ENCODE measurements around the gene HOXA3. TPM values are rescaled to one million over a fixed set of nuclear protein-coding genes. Genes with fewer than 3 reads are reported as not detected.

The HOXA3 gene
- total RNA-seq, 1 donor from 2014 or later, result 12.1 TPM

DNA sequence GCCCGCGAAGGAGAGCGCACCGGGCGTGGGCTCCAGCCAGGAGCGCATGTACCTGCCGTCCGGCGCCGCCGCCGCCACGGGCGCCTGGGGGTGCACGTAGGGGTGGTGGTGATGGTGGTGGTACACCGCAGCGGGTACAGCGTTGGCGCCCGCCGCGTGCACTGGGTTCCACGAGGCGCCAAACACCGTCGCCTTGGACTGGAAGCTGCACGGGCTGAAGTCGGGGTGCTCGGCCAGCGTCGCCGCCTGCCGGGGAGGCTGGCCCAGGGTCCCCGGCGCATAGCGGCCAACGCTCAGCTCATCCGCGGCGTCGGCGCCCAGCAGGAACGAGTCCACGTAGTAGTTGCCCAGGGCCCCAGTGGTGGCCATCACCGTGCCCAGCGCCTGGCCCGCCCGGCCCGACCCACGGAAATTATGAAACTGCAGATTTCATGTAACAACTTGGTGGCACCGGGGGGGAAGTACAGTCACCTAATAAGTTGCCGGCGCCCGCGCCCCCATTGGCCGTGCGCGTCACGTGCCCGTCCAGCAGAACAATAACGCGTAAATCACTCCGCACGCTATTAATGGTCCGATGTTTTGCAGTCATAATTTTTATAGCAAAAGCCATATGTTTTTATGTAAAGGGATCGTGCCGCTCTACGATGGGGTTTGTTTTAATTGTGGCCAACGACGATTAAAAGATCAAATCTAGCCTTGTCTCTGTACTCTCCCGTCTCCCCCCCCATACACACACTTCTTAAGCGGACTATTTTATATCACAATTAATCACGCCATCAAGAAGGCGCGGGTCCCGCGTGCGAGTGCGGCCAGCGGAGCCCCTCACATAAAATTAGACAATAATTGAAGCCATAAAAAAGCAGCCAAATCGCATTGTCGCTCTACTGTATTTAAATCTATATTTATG, 13.0 kb upstream of the HOXA3 start, which contains the start of gene HOXA9:
Gene HOXA9, minus strand, starts transcription at position 449 of the 907 bp plus-strand sequence. Its CDS starts 80 bp downstream, at position 369.
- Mint-ChIP-seq H3K4me1 (ENCODE audit: low read depth) (peaks cover 12% of the 10 kb centered on the region), H3K27me3 (ENCODE audit: low read depth) (peaks cover 70% of the 10 kb centered on the region), H3K9me3 (ENCODE audit: low read depth) (no peaks in the 10 kb centered on the region), H3K36me3 (ENCODE audit: low read depth) (peaks cover 4% of the 10 kb centered on the region), H3K4me3 (ENCODE audit: unreplicated experiment) (no peak within 1 kb of the TSS), H3K27ac (ENCODE audit: unreplicated experiment) (no peak within 1 kb of the TSS)
- TF ChIP-seq, protein P1, sequence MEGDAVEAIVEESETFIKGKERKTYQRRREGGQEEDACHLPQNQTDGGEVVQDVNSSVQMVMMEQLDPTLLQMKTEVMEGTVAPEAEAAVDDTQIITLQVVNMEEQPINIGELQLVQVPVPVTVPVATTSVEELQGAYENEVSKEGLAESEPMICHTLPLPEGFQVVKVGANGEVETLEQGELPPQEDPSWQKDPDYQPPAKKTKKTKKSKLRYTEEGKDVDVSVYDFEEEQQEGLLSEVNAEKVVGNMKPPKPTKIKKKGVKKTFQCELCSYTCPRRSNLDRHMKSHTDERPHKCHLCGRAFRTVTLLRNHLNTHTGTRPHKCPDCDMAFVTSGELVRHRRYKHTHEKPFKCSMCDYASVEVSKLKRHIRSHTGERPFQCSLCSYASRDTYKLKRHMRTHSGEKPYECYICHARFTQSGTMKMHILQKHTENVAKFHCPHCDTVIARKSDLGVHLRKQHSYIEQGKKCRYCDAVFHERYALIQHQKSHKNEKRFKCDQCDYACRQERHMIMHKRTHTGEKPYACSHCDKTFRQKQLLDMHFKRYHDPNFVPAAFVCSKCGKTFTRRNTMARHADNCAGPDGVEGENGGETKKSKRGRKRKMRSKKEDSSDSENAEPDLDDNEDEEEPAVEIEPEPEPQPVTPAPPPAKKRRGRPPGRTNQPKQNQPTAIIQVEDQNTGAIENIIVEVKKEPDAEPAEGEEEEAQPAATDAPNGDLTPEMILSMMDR (IDR thresholded peaks at IDR 0.05), result no peak
- peak; percentile 72 for DNase-seq (ENCODE audit: low spot score)

- no peak overlapping the region for H3K4me3 Mint-ChIP-seq (ENCODE audit: unreplicated experiment)
- no peak overlapping the region for H3K27ac Mint-ChIP-seq (ENCODE audit: unreplicated experiment)
- TF ChIP-seq, protein P1 (IDR thresholded peaks at IDR 0.05), result no peak
- H3K27me3 Mint-ChIP-seq (ENCODE audit: low read depth), result peaks cover 70% of the 10 kb centered on the region
- peak; percentile 74 for DNase-seq (ENCODE audit: low spot score)
- peaks cover 10% of the 10 kb centered on the region for H3K4me1 Mint-ChIP-seq (ENCODE audit: low read depth)
- H3K9me3 Mint-ChIP-seq (ENCODE audit: low read depth), result no peaks in the 10 kb centered on the region
- peaks cover 4% of the 10 kb centered on the region for H3K36me3 Mint-ChIP-seq (ENCODE audit: low read depth)
Measured at GRCh38 chr7:27164367-27165088, 12.1 kb upstream of the HOXA3 start.

GRCh38 chr7:27164045-27164366, 11.6 kb upstream of the HOXA3 start:
- Mint-ChIP-seq H3K4me1 (ENCODE audit: low read depth) (peaks cover 9% of the 10 kb centered on the region), H3K27me3 (ENCODE audit: low read depth) (peaks cover 73% of the 10 kb centered on the region)

GRCh38 chr7:27163288-27164044, 11.1 kb upstream of the HOXA3 start:
- peaks cover 2% of the 10 kb centered on the region for H3K36me3 Mint-ChIP-seq (ENCODE audit: low read depth)
- peaks cover 2% of the 10 kb centered on the region for H3K9me3 Mint-ChIP-seq (ENCODE audit: low read depth)
- H3K4me3 Mint-ChIP-seq (ENCODE audit: unreplicated experiment), result no peak overlapping the region
- DNase-seq (ENCODE audit: low spot score), result peak; percentile 51
- no peak overlapping the region for H3K27ac Mint-ChIP-seq (ENCODE audit: unreplicated experiment)
- H3K27me3 Mint-ChIP-seq (ENCODE audit: low read depth), result peaks cover 72% of the 10 kb centered on the region
- peaks cover 6% of the 10 kb centered on the region for H3K4me1 Mint-ChIP-seq (ENCODE audit: low read depth)
- TF ChIP-seq, protein P1 (IDR thresholded peaks at IDR 0.05), result no peak

More at GRCh38 chr7:27164045-27164366, 11.6 kb upstream of the HOXA3 start:
- no peaks in the 10 kb centered on the region for H3K9me3 Mint-ChIP-seq (ENCODE audit: low read depth)
- DNase-seq (ENCODE audit: low spot score), result no peak
- peaks cover 4% of the 10 kb centered on the region for H3K36me3 Mint-ChIP-seq (ENCODE audit: low read depth)
- H3K27ac Mint-ChIP-seq (ENCODE audit: unreplicated experiment), result no peak overlapping the region
- no peak overlapping the region for H3K4me3 Mint-ChIP-seq (ENCODE audit: unreplicated experiment)
- TF ChIP-seq, protein P1 (IDR thresholded peaks at IDR 0.05), result peak; percentile 48
